Muscle of leg (tissue), 16 donors: ENCODE data around the gene RAB8B. TPM values are rescaled to one million over a fixed set of nuclear protein-coding genes. Genes with fewer than 3 reads are reported as not detected.
A peak's percentile ranks its signal among the peaks of the same experiment; 100 is the strongest.

Experiments
- DNase-seq: peaks from one replicate; pipeline ENCODE4 v3.0.0; 2013
- H3K27ac ChIP-seq: one replicate; pipeline ENCODE4 v1.5.1; 2013; ENCODE audit warnings: mild to moderate bottlenecking, low read length, control low read depth
- H3K27me3 ChIP-seq: one replicate; pipeline ENCODE4 v1.6.1; 2013; ENCODE audit warnings: low read length; ENCODE audit not compliant: control insufficient read depth, insufficient read depth
- H3K36me3 ChIP-seq: one replicate; pipeline ENCODE4 v1.6.1; 2013; ENCODE audit warnings: low read length; ENCODE audit not compliant: control insufficient read depth, insufficient read depth
- H3K4me1 ChIP-seq: one replicate; pipeline ENCODE4 v1.6.1; 2013; ENCODE audit warnings: low read length; ENCODE audit not compliant: control insufficient read depth, insufficient read depth
- H3K4me3 ChIP-seq: one replicate; pipeline ENCODE4 v1.5.1; 2013; ENCODE audit warnings: low read length, control low read depth
- H3K9me3 ChIP-seq: replicated peaks from 2 replicates; pipeline ENCODE4 v1.6.1; 2013; ENCODE audit warnings: low read depth, low read length; ENCODE audit not compliant: control insufficient read depth
- WGBS: methylation state at CpG from one replicate; pipeline ENCODE4 v1.1.5; 2013; ENCODE audit warnings: missing lambda C conversion rate; ENCODE audit not compliant: insufficient coverage; 5-methylcytosine and 5-hydroxymethylcytosine counted together
- long read RNA-seq, 11 donors: transcript quantifications; one replicate each; lab custom pipeline, GENCODE V29; 2026
- polyA plus RNA-seq, 8 donors: library from polyadenylated mRNA; unstranded; fragments of 120-200 nt; gene quantifications; one replicate each; pipeline versions ENCODE4 v1.2.1 to v1.2.3, GENCODE V29; 2013; ENCODE audit warnings: inconsistent platforms in 1 of 8, low replicate concordance in 1 of 8; ENCODE audit not compliant: insufficient read length in 8 of 8, insufficient read depth in 1 of 8
- total RNA-seq: library from RNA; stranded (reverse); fragments of 120-200 nt; gene quantifications from one replicate; pipeline ENCODE4 v1.2.4, GENCODE V29; 2013

The RAB8B gene
- total RNA-seq (21.1 TPM), polyA plus RNA-seq (10 to 100 TPM; 13.2 to 24.7 (median 18.2) TPM)
- long read RNA-seq, donor 1, full-length matches to known transcripts: 3 of 3 reads
- long read RNA-seq, donor 1, partial matches to known transcripts: 0 of 3 reads
- long read RNA-seq, donor 1, other reads (novel, unspliced or antisense): 0 of 3 reads
- long read RNA-seq, donor 2, full-length matches to known transcripts: 1 of 1 reads
- long read RNA-seq, donor 2, partial matches to known transcripts: 0 of 1 reads
- long read RNA-seq, donor 2, other reads (novel, unspliced or antisense): 0 of 1 reads
- long read RNA-seq, donor 3, full-length matches to known transcripts: 4 of 4 reads
- long read RNA-seq, donor 3, partial matches to known transcripts: 0 of 4 reads
- long read RNA-seq, donor 3, other reads (novel, unspliced or antisense): 0 of 4 reads
- long read RNA-seq, donor 4, full-length matches to known transcripts: 5 of 5 reads
- long read RNA-seq, donor 4, partial matches to known transcripts: 0 of 5 reads
- long read RNA-seq, donor 4, other reads (novel, unspliced or antisense): 0 of 5 reads
- long read RNA-seq, donor 5, full-length matches to known transcripts: 15 of 15 reads
- long read RNA-seq, donor 5, partial matches to known transcripts: 0 of 15 reads
- long read RNA-seq, donor 5, other reads (novel, unspliced or antisense): 0 of 15 reads
- long read RNA-seq, donor 6, full-length matches to known transcripts: 9 of 9 reads
- long read RNA-seq, donor 6, partial matches to known transcripts: 0 of 9 reads
- long read RNA-seq, donor 6, other reads (novel, unspliced or antisense): 0 of 9 reads
- long read RNA-seq, donor 7, full-length matches to known transcripts: 4 of 4 reads
- long read RNA-seq, donor 7, partial matches to known transcripts: 0 of 4 reads
- long read RNA-seq, donor 7, other reads (novel, unspliced or antisense): 0 of 4 reads
- long read RNA-seq, donor 8, full-length matches to known transcripts: 5 of 5 reads
- long read RNA-seq, donor 8, partial matches to known transcripts: 0 of 5 reads
- long read RNA-seq, donor 8, other reads (novel, unspliced or antisense): 0 of 5 reads
- long read RNA-seq, donor 9, full-length matches to known transcripts: 2 of 22 reads
- long read RNA-seq, donor 9, partial matches to known transcripts: 20 of 22 reads
- long read RNA-seq, donor 9, other reads (novel, unspliced or antisense): 0 of 22 reads
- long read RNA-seq, donor 10, full-length matches to known transcripts: 10 of 10 reads
- long read RNA-seq, donor 10, partial matches to known transcripts: 0 of 10 reads
- long read RNA-seq, donor 10, other reads (novel, unspliced or antisense): 0 of 10 reads
- long read RNA-seq, donor 11, full-length matches to known transcripts: 6 of 6 reads
- long read RNA-seq, donor 11, partial matches to known transcripts: 0 of 6 reads
- long read RNA-seq, donor 11, other reads (novel, unspliced or antisense): 0 of 6 reads

GRCh38 chr15:63188926-63189871 is at the start of gene RAB8B:
Gene RAB8B, plus strand, starts transcription at chr15:63189606. Its CDS starts 19 bp downstream, at chr15:63189625.
- WGBS: 0% methylated on average over 56 of the region's 77 CpGs
- peak; percentile 99 for DNase-seq
- Histone ChIP-seq H3K9me3 (no peaks in the 10 kb centered on the region), H3K4me1 (peaks cover 10% of the 10 kb centered on the region), H3K27me3 (no peaks in the 10 kb centered on the region), H3K36me3 (no peaks in the 10 kb centered on the region), H3K4me3 (peak within 1 kb of the TSS; percentile 75), H3K27ac (peak within 1 kb of the TSS; percentile 85)

DNA sequence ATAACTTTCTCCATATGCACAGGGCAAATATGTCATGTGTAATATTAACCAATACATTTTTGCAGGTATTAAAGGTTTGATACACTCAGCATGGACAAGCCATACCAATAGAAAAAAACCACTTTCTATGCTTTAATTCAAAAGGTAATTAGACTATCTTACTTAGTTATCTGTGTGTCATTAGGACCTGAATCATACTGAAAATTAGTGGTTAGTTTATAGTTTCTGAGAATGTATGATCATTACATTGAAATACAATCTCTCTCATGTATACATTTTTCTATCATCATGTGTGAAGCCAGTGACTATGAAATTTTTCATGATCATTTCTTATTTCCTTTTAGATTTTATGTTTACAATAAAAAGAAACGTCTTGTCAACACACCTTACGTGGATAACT is 48.5 kb upstream of the RAB8B start:
- WGBS: no CpG with 5 or more reads among the region's 2 CpGs
- no peak for DNase-seq
- no peaks in the 10 kb centered on the region for H3K4me1 ChIP-seq

DNA sequence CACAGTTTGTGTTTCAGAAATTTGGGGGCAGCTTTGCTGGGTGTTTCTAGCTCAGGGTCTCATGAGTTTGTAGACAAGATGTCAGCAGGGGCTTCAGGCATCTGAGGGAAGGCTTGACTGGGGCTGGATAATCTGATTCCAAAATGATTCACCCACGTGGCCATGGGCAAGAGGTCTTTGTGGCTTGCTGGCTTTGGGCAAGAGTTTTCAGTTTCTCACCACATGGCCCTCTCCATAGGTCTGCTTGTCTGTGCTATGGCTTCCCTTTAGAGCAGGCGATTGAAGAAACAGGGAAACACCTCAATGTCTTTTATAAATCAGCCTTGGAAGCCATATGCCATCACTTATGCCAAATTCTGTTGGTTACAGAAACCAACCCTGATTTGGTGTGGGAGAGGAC is 44.0 kb upstream of the RAB8B start:
- no CpG with 5 or more reads among the region's 2 CpGs for WGBS
- DNase-seq: no peak

More for the DNA sequence above, 48.5 kb upstream of the RAB8B start:
- Histone ChIP-seq H3K4me3 (no peak overlapping the region), H3K27me3 (no peaks in the 10 kb centered on the region), H3K27ac (no peak overlapping the region), H3K9me3 (no peaks in the 10 kb centered on the region), H3K36me3 (peaks cover 12% of the 10 kb centered on the region)

DNA sequence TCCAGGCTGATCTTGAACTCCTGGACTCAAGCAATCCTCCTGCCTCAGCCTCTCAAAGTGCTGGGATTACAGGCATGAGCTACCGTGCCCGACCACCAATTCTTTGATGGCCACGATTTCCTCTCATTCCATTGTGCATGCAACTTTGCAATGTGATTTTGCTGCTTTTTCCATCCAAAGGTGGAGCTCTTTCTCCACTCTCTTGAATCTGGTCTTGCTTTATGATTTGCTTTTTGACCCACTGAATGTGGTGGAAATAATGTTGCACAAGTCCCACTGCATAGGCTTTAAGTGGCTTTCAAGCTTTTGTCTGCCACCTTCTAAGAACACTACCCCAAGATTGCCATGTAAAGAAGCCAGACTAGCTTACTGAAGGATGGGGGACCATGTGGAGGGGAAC is 42.7 kb upstream of the RAB8B start:
- 76% methylated on average over 3 of the region's 3 CpGs for WGBS
- no peak overlapping the region for H3K4me3 ChIP-seq
- H3K4me1 ChIP-seq: no peaks in the 10 kb centered on the region
- H3K9me3 ChIP-seq: no peaks in the 10 kb centered on the region
- H3K36me3 ChIP-seq: peaks cover 20% of the 10 kb centered on the region
- no peak for DNase-seq
- no peak overlapping the region for H3K27ac ChIP-seq
- no peaks in the 10 kb centered on the region for H3K27me3 ChIP-seq

More for the DNA sequence above, 44.0 kb upstream of the RAB8B start:
- no peaks in the 10 kb centered on the region for H3K4me1 ChIP-seq
- H3K4me3 ChIP-seq: no peak overlapping the region
- H3K9me3 ChIP-seq: no peaks in the 10 kb centered on the region
- no peaks in the 10 kb centered on the region for H3K27me3 ChIP-seq
- peaks cover 23% of the 10 kb centered on the region for H3K36me3 ChIP-seq
- no peak overlapping the region for H3K27ac ChIP-seq

- Histone ChIP-seq H3K27ac (no peak overlapping the region), H3K4me1 (peaks cover 2% of the 10 kb centered on the region), H3K9me3 (no peaks in the 10 kb centered on the region), H3K4me3 (no peak overlapping the region), H3K27me3 (no peaks in the 10 kb centered on the region), H3K36me3 (peaks cover 18% of the 10 kb centered on the region)
- WGBS: no CpG with 5 or more reads among the region's 1 CpG
- DNase-seq: no peak
Measured at GRCh38 chr15:63151665-63152064, 37.7 kb upstream of the RAB8B start.

- Histone ChIP-seq H3K27me3 (no peaks in the 10 kb centered on the region), H3K4me3 (no peak overlapping the region), H3K4me1 (peaks cover 8% of the 10 kb centered on the region), H3K27ac (no peak overlapping the region), H3K9me3 (no peaks in the 10 kb centered on the region), H3K36me3 (peaks cover 7% of the 10 kb centered on the region)
- no peak for DNase-seq
- WGBS: no CpG with 5 or more reads among the region's 3 CpGs
Measured at GRCh38 chr15:63155486-63155885, 33.9 kb upstream of the RAB8B start.

DNA sequence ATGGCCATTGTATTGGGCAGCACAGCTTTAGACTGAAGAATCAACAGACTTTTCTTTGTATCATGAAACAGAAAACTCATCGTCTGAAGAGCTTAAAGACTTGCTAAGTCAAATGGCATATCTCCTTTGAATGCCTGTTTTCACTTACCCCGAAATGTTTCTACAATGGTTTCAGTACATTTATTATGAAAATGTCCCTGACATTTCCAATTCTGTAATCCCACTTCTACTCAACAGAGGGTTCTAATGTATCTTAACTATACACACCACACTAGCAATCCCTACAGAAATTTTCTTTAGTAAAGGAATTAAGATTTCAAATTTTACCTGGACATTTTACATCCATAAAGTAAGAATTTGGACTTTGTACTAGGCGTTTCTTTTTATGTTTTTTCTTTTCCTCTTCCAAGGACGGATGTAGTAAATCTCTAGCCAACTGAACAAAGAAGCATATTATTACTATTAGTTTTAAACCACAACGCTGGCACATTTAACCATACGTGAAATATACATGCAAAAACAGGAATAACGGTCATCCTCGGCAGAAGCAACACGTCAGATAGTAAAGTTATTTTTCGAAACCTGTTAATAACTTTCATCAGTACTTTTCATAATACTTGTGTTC is 33.2 kb upstream of the RAB8B start:
- Histone ChIP-seq H3K27ac (peak overlapping the region; percentile 98), H3K4me1 (peaks cover 8% of the 10 kb centered on the region), H3K4me3 (peak overlapping the region; percentile 94), H3K36me3 (peaks cover 7% of the 10 kb centered on the region), H3K27me3 (no peaks in the 10 kb centered on the region), H3K9me3 (no peaks in the 10 kb centered on the region)
- no CpG with 5 or more reads among the region's 10 CpGs for WGBS
- peak; percentile 20 for DNase-seq

DNA sequence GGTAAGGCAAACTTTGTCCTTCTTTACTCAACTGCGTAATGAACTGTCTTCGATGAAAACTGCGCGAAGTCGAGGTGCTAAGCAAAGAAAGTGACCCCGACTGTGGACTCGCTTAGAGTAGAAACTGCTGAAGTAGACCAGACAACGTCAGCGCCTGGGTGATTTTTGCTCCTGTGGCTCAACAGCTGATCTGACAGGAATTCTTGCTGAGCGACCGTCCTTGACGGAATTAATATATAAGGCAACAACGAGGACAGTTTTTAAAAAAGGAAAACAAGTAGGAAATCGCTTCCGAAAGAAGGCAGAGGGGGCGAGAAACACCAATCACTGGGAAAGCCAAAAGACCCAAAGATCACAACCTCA is 32.7 kb upstream of the RAB8B start:
- Histone ChIP-seq H3K4me3 (peak overlapping the region; percentile 94), H3K27ac (peak overlapping the region; percentile 98), H3K9me3 (no peaks in the 10 kb centered on the region), H3K27me3 (no peaks in the 10 kb centered on the region), H3K4me1 (peaks cover 8% of the 10 kb centered on the region), H3K36me3 (peaks cover 6% of the 10 kb centered on the region)
- WGBS: under 1% methylated on average over 16 of the region's 16 CpGs
- peak; percentile 68 for DNase-seq
